ENCODE measurements around the gene MYO3B.
"Not testable (repeated sequence)": the region's sequence is repeated elsewhere in the genome, so short reads cannot be mapped to it uniquely, and the experiment has no call there.

The MYO3B gene

DNA sequence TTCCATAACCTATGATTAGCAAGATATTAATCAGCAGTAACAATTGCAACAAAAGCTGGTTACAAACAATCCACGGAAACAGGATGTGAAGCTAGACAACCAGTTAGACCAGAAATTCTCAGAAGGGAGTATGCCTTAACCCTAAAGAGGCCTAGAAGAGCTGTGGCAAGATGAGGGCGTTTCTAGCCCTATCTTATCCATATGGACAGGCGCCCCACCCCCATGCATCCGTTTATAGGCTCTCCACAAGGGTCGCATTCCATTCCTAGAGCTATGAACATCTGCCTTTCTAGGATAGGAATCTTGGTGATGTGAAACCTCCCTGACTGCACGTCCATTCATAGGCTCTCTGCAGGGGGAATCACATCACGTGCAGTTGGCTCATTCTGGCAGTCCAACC is 441.0 kb downstream of the MYO3B start:
- not testable (repeated sequence) for DNase-seq (ENCODE audit: low read depth in 2 of 2)

DNA sequence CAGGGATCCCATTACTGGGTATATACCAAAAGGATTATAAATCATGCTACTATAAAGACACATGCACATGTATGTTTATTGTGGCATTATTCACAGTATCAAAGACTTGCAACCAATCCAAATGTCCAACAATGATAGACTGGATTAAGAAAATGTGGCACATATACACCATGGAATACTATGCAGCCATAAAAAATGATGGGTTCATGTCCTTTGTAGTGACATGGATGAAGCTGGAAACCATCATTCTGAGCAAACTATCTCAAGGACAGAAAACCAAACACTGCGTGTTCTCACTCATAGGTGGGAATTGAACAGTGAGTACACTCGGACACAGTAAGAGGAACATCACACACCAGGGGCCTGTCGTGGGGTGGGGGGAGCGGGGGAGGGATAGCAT is 457.1 kb downstream of the MYO3B start:
- not testable (repeated sequence) for DNase-seq (ENCODE audit: low read depth in 2 of 2)

DNA sequence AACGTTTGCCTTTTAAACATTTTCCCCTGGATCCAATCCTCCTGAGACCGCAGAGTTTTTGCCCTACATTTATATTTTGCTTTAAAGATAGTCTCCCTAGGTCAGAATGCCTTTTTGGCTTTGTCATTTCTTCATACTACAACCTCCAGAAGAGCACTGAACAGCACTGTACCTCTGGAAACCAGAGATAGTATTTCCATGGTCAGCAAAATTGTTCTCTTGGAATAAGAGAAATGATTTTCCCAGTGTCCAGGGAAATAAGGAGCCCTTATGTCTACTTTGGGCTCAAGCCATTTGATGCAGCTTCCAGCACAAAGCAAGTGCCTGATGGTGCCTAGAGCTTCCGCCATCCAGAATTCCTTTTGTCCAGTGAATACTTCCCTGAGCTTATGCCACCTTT is 461.7 kb downstream of the MYO3B start:
- no peak for DNase-seq (ENCODE audit: low read depth in 2 of 2)

DNA sequence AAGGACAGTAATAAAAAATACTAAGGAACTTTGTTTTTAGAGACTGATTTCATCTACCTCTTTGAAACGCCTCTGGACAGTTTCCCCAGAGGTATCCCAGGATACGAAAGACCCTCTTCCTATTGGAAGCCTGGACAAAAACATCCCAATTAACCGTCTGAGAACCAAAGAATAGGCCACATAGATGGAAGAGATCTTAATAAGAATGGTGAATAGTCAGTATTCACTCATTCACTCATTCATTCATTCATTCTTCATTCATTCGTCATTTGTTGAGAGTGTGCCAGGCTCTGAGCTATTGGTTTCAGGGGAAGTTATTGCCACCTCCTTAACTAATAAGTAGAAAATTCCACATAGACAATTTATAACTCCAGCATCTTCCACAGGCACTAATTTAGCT is 464.0 kb downstream of the MYO3B start:
- DNase-seq (ENCODE audit: low read depth in 2 of 2) = no peak

DNA sequence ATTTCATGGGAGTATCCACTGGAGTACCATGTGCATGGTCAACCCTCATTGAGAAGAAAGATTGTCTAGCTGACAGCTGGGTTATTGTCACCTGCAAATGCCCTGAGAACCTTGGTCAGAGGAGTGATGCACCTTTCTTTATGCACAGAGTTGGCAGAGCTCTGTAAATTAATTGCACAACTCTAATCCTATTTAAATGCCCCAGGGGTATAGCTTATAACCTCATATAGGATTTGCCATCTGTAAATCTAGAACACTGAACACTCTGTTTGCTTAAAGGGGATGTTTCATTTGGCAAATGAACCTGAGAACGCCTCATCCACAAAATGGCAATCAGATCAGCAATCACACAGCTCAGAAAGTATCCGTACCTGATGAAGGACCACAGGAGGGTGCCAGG is 465.4 kb downstream of the MYO3B start:
- no peak for DNase-seq (ENCODE audit: low read depth in 2 of 2)

DNA sequence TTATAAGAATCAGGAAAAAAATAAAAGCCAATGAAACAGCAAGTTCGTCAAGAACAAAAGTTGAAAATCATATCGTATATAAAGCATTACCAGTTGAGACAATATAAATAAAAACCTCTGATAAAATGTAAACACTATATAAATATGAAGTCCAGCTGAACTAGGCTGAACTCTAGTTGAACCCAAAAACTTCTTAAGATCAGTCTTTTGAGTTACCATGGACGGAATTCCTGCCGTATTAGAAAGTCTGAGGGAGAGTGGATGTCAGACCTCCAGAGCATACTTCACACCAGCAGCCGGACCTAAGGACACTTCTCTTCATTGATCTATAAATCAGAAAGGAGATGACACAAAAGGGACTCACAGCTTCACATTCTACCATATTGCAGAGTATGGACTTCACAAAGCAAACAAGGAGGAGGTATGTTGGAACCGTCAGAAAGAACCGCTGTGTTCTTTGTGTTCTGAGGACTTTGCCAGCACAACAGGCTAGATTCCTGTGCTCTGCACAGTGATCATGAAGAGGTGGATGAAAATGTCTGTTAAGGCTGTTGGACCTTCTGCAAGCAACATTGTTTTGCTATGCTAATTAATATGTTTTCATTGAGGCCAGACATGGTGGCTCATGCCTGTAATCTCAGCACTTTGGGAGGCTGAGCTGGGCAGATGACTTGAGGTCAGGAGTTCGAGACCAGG is 469.9 kb downstream of the MYO3B start:
- DNase-seq (ENCODE audit: low read depth in 2 of 2) = no peak

DNA sequence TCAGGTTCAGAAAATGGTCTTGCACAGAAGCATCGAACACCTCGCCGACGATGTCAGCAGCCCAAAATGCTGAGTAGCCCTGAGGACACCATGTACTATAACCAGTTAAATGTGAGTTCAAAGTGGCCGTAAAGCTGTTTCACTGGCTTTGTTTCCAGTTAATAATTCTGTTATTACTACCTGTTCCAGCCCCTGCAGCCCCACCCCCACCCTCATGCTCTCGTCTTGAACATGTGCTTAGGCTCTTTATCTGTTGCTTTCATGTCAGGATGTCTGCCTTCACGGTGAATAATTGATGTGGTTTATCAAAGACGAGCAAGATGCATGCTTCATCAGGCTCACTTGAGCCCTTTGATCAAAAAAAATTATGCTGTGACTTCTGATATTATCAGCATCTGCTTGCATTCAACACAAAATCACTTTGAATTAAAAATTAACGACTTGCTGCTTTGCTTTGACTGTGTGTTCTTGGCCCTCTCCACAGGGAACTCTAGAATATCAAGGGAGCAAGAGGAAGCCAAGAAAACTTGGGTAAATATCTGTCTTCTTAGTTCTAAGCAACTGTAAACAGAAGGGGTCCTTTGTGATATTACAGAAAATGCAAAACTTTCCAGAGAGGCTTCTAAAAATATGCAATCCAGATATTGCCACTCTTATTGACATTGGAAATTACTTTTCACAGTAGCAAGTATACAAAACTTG is 473.8 kb downstream of the MYO3B start:
- no peak for DNase-seq (ENCODE audit: low read depth in 2 of 2)

DNA sequence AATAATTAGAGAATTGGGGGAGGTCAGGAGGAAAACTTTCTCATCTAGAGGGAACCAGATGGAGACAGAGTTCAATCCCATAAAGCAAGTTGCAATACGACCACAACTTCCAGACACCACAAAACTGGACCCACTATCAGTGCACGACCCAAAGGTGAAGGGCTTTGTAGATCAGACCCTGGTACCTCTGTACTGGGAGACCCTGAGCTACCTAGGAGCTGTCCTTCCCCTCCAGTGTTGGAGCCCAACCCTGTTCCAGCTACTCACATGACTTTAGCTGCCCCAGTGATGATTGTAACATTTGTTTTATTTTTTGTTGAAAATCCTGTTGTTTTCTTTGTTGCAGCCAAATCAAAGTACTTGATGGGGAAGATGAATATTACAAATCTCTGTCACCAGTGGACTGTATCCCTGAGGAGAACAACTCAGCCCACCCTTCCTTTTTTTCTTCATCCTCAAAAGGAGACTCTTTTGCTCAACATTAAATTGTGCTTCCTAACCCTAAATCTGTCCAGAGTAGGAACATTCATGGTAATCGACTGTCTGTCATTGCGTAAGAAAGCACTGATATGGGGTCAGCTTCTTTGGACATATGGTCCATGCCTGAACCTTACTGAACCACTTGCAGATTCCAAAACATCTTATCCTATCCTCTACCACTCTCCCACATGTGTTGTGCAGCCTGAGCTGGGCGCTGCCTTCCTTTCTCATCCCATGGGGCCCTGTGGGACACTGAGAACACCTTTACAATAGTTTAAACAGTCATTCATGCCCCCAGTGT is 474.9 kb downstream of the MYO3B start:
- no peak for DNase-seq (ENCODE audit: low read depth in 2 of 2)

DNA sequence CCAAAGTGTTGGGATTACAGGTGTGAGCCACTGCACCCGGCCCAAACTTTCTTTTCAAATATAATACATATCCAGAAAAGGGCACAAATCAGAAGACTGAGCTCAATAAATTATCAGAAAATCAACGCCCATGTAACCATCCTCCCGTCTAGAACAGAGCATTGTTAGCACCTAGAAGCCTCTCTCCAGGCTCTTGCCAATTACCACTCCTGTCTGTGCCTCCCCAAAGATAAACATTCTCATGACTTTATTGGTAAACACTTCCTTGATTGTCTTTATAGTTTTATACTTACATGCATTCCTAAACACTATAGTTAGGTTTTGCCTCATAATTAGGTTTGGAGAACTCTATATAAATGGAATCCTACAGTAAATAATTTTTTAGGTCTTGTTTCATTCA is 478.7 kb downstream of the MYO3B start:
- no peak for DNase-seq (ENCODE audit: low read depth in 2 of 2)

DNA sequence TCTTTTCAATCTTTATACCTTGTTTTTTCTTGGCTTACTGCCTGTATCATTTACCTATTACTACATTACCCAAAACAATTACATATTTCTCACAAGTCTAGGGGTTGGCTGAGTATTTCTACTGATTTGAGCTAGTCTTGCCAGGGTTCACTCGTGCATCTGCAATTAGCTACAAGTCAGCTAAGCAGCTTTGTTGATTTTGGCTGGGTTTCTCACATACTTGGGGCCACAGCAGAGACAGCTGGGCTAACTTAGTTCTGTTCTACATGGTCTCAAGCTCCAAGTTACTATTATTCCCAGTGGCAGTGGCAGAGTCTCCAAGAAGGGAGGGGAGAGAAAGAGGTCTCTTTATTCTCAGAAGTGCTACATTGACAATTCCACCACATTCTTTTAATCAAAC is 482.5 kb downstream of the MYO3B start:
- peak in 1 of 2 experiments; percentile 8 for DNase-seq (ENCODE audit: low read depth in 2 of 2)

DNA sequence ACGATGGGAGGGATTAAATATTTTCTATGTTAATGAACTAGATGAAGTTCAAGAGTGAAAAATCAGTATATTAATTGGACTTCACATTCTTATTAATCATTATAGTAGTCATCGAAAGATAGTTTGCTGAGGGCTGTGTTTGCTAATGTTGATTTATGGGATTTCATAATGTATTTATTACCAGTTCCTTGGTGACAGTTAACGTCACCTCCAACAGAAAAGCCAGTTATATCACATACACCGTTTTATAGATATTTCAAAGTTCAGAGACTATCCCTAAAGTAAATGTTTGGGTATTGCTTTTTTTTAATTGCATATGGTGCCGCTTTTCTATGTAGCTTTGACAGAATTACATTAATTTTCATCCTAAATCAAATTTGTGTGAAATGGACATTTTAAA is 487.8 kb downstream of the MYO3B start:
- DNase-seq (ENCODE audit: low read depth in 2 of 2) = no peak

DNA sequence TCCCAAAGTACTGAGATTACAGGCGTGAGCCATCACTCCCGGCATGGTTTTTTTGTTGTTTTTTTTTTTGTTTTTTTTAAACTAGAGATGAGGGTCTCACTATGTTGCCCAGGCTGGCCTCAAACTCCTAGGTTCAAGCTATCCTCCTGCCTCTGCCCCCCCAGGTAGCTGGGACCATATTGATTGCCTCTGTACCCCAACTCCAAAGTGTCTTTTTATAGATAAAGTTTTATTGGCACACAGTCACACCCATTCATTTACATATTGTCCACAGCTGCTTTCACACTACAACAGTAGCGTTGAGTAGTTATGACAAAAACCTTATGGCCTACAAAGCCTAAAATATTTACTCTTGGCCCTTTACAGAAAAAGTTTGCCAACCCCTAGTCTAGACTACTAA is 492.0 kb downstream of the MYO3B start:
- DNase-seq (ENCODE audit: low read depth in 2 of 2) = no peak

DNA sequence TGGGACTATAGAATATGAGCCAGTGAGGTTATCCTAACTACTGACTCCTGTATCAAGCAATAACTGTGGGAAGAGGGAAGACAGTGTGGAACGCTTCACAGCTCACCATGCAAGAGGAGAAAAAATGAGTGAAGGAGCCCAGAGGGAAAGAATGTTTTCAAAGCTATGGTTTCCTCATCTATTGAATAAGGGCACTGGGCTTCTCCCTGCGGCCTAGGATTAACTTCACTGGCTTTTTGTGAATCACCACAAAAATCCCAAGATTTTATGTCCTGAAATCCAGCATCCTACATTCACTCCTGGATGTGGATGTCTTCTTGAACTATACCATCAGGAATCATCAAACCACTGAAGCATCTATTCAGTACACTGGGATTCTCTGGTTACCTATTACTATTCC is 492.7 kb downstream of the MYO3B start:
- no peak for DNase-seq (ENCODE audit: low read depth in 2 of 2)

DNA sequence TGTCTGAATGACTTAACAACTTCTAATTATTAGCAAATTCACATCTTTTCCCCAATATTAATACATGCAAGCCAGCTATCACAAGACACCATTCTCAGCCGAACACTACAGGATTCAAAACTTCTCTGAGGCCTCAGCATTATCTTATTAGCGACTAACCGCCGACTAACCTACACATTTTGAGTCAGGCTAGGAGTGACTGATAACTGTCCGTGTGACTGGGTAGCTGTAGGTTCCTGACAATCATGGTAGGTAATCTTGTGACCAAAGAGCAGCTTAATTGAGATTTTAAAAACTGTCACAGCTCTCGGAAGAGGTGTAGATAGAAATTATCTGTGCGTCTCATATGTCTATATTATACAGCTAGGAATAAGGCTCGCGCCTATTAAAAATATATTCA is 493.1 kb downstream of the MYO3B start:
- DNase-seq (ENCODE audit: low read depth in 2 of 2) = no peak

DNA sequence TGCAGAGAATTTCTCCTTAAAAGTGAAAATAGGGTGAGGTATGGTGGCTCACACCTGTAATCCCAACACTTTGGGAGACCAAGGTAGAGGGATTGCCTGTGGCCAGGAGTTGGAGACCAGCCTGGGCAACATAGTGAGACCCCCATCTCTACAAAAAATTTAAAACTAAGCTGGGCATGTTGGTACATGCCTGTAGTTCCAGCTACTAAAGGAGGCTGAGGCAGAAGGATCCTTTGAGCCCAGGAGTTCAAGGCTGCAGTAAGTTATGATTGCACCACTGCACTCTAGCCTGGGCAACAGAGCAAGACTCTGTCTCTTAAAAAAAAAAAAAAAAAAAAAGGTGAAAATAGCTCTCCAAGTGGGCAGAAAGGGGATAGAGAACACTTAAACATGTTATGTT is 496.3 kb downstream of the MYO3B start:
- DNase-seq (ENCODE audit: low read depth in 2 of 2) = not testable (repeated sequence)

DNA sequence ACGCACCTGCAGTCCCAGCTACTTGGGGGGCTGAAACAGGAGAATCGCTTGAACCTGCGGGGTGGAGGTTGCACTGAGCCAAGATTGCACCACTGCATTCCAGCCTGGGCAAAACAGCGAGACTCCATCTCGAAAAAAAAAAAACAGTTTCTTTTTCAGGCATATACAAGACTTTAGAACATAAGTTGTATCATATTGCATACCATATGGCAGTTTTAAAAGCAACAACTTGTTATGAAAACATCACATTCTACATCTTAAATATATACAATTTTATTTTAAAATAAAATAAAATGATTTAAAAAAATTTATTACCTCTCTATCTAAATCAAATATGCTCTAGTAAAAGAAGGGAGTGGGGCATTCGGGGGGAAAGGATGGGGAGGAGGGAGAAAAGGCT is 497.8 kb downstream of the MYO3B start:
- DNase-seq (ENCODE audit: low read depth in 2 of 2) = no peak

DNA sequence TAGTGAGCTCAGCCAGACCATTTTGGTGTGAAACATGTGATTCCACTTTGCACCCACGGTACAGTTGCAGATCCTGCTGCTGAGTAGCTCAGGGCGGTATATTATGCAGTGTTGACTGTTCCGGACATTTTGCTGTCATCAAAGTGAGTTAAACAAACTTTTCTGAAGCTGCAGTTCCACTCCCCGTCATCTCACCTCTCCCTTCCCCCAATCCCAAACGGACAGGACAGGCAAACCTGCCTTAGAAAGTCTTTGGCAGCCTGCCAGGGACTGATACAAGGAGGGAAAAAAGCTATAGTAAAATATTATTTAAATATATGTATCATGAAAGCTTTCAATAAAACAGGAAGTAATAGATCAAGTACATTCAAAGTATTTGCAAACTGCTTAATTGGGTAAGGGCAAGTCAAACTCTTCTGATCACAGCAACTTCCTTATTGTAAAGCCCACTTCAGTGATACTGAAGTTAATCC is 501.7 kb downstream of the MYO3B start:
- DNase-seq (ENCODE audit: low read depth in 2 of 2) = no peak

DNA sequence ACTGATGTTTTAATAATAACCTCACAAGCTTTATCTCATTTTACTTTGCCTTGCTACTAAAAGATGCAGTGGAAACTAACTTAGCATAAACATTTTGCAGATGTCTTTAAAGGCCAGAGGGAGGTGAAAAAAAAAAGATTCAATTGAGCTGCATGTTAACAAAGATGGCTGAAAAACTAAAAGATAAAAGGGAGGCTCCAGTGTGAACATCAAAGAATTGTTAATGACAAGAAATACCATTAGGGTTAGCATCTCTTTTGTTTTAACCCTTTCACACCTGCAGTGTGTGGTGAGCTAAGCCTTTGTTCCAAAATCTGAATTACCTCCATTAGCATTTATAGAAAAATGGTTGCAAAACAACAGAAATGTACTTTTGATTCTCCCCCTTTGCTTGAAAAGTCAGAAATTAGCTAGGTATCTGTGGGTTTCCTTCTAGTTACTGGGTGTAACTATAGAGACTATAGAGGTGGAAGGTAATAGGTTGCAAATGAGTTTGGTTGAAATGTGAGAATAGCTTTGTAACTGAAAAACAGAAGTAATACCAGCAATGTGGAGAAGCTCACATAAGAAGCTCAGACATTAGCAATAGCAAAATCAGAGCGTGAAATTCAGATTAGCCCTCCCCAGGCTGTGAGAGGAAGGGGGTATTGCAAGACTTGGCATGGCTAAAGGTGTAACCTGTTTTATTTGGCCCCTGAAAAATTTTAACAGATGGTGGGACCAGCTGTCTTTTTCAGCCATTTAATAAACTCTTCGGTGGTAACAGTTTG is 502.4 kb downstream of the MYO3B start:
- no peak for DNase-seq (ENCODE audit: low read depth in 2 of 2)

DNA sequence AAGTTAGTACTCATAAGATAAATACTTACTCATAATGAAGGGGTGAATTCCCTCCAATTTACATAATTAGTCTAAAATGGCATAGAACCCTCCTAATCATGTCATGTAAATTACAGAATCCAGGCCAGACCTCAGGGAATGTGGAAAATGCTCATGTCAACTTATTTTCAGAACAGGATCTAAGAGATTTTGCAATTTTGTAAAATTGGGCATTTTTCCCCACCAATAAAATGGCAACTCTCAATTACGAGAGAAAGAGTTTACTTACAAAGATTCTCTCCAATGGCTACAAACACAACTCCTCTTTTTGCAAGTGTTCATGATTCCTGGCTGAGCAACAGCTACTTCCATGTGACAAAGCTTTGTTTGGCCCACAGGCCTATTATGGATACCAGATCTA is 503.4 kb downstream of the MYO3B start:
- DNase-seq (ENCODE audit: low read depth in 2 of 2) = no peak

DNA sequence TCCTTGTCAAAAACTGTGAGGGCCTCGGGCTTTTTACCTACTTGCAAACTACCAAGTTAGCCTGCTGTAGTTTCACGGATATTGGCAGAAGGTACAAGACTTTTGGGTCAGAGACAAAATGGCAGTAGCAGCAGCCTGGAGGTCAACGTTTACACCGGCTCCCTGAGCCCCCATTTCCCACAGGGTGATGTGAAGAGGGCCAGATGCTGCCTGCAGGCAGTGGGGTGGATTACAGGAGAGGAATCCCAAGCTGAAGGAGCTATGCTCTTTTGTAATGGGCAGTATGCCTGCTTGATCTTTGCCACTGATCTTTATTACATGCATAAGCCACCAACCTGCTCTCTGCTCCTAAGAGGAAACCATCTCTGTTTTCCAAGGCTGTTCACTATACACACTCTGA is 507.6 kb downstream of the MYO3B start:
- no peak for DNase-seq (ENCODE audit: low read depth in 2 of 2)

DNA sequence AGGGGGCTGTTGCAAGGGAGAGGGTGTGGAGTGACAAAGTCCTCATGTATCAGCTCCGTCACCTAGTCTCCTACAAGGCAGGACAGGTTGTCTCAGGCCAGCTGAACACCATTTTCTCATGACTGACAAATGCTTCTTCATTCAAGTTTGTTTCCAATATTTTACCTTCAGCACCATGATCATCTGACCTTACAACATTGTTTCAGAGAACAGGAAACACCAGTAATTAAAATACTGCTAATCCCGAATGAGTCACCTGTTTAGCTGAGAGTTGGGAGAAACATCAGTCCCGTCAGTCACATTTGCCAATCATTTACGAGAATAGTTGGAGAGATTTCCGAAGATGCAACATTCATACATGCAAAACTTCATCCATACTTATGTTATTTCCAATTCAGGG is 511.5 kb downstream of the MYO3B start:
- DNase-seq (ENCODE audit: low read depth in 2 of 2) = no peak

DNA sequence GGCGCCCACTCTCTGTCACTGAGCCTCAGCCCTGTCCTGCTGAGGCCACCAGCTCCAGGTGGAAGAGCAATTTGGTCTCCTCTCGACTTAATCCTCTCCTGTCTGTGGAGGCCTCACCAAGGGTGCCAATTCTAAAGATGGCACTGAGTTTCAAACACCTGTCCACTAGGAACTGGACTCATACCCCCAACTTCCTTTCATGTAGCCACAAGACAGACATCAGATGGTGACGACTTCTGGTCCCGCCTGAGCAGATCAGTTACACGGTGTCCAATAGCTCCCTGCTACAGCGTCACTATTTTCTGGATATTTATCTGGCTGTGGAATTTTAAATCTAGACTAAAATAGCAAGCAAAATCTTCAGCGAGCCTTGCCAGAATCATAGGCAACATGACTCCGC is 512.7 kb downstream of the MYO3B start:
- DNase-seq (ENCODE audit: low read depth in 2 of 2) = no peak

Measured in fibroblast of skin of left quadriceps (primary cell).